Smooth muscle cell (in vitro differentiated cells): Measurements from ENCODE around the gene RIGI. TPM values are rescaled to one million over a fixed set of nuclear protein-coding genes. Genes with fewer than 3 reads are reported as not detected.

ENCODE experiments used
- DNase-seq: peaks from one replicate; lab custom pipeline; 2025; ENCODE audit not compliant: unreplicated experiment; lab: John Stamatoyannopoulos, UW
- H2AFZ ChIP-seq: fragments of 200-600 bp; sonication (generic); 2 replicates; pipeline ENCODE4 v1.6.0; 2016; ENCODE audit warnings: antibody characterized with exemption, low read depth, mild to moderate bottlenecking
- H3F3A ChIP-seq: fragments of 200-600 bp; sonication (generic); 2 replicates; pipeline ENCODE4 v1.6.0; 2017; ENCODE audit warnings: antibody characterized with exemption, low read depth
- H3K27ac ChIP-seq: fragments of 200-600 bp; sonication (generic); 2 replicates; pipeline ENCODE4 v1.5.1; 2016; ENCODE audit warnings: low read depth, mild to moderate bottlenecking
- H3K27me3 ChIP-seq: fragments of 200-600 bp; sonication (generic); 2 replicates; pipeline ENCODE4 v1.6.1; 2016; ENCODE audit warnings: low read depth, mild to moderate bottlenecking
- H3K36me3 ChIP-seq: fragments of 200-600 bp; sonication (generic); 2 replicates; pipeline ENCODE4 v1.5.1; 2016; ENCODE audit warnings: low read depth
- H3K4me1 ChIP-seq: fragments of 200-600 bp; sonication (generic); 2 replicates; pipeline ENCODE4 v1.5.1; 2016; ENCODE audit warnings: low read depth
- H3K4me2 ChIP-seq: fragments of 200-600 bp; sonication (generic); 2 replicates; pipeline ENCODE4 v1.6.0; 2016; ENCODE audit warnings: mild to moderate bottlenecking
- H3K4me3 ChIP-seq: fragments of 200-600 bp; sonication (generic); 2 replicates; pipeline ENCODE4 v1.5.1; 2016; ENCODE audit warnings: mild to moderate bottlenecking
- H3K79me2 ChIP-seq: fragments of 200-600 bp; sonication (generic); 2 replicates; pipeline ENCODE4 v1.6.0; 2016; ENCODE audit warnings: low read depth, mild to moderate bottlenecking
- H3K9ac ChIP-seq: fragments of 200-600 bp; sonication (generic); 2 replicates; pipeline ENCODE4 v1.6.0; 2016; ENCODE audit warnings: low read depth
- H3K9me3 ChIP-seq: fragments of 200-600 bp; sonication (generic); replicated peaks from 2 replicates; pipeline ENCODE4 v1.5.1; 2016; ENCODE audit warnings: low read depth
- H4K20me1 ChIP-seq: fragments of 200-600 bp; sonication (generic); 2 replicates; pipeline ENCODE4 v1.6.0; 2016; ENCODE audit warnings: low read depth
- CTCF ChIP-seq: fragments of 200-600 bp; sonication (generic); IDR thresholded peaks from 2 replicates; pipeline ENCODE4 v1.5.1; 2017; ENCODE audit warnings: borderline replicate concordance, mild to moderate bottlenecking, antibody characterized with exemption; ENCODE audit not compliant: insufficient read depth, poor library complexity, severe bottlenecking
- WGBS: methylation state at CpG from one replicate; pipeline ENCODE4 v1.1.7; 2016; ENCODE audit warnings: low lambda C conversion rate; 5-methylcytosine and 5-hydroxymethylcytosine counted together
- polyA plus RNA-seq: library from polyadenylated mRNA; unstranded; fragments of >200 nt; fragmentation: Nextera tagmentation; extraction: Ambion mirVana; gene quantifications from 2 replicates; pipeline ENCODE4 v1.2.1, GENCODE V29; 2016
- total RNA-seq: library from RNA; depleted of rRNA; stranded (reverse); fragments of >200 nt; gene quantifications from 2 replicates; pipeline ENCODE4 v1.2.3, GENCODE V29; 2014

The RIGI gene
- total and polyA plus RNA-seq, 2 experiments from 2014 or later: 2.3 to 6.8 TPM

DNA sequence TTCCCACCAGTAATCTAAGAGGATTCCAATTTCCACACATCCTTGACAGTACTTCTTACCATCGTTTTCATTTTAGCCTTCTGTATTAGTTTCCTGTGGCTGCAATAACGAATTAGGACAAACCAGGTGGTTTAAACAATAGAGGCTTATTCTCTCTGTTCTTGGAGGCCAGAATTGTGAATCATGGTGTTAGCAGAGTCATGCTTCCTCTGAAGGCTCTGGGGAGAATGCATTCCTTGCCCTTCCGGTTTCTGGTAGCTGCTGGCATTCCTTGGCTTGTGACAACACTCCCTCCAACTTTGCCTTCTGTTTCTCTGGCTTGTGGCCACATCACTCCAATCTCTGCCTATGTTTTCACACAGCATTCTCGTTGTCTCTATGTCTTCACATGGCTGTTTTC lies 23.5 kb downstream of the RIGI start:
- TF ChIP-seq CTCF: no peak
- H3K4me3 ChIP-seq: no peak overlapping the region
- DNase-seq: no peak
- H3K27me3 ChIP-seq: no peaks in the 10 kb centered on the region
- no peaks in the 10 kb centered on the region for H3K36me3 ChIP-seq
- H3K4me1 ChIP-seq: no peaks in the 10 kb centered on the region
- WGBS: 61% methylated on average over 4 of the region's 4 CpGs
- H2AFZ ChIP-seq: no peak overlapping the region
- no peaks in the 10 kb centered on the region for H4K20me1 ChIP-seq
- no peak overlapping the region for H3K9ac ChIP-seq
- H3K27ac ChIP-seq: no peak overlapping the region
- H3K79me2 ChIP-seq: no peaks in the 10 kb centered on the region
- H3K4me2 ChIP-seq: no peak overlapping the region
- H3F3A ChIP-seq: no peaks in the 10 kb centered on the region
- no peaks in the 10 kb centered on the region for H3K9me3 ChIP-seq

- no peak overlapping the region for H3K4me2 ChIP-seq
- no peaks in the 10 kb centered on the region for H4K20me1 ChIP-seq
- H3K4me3 ChIP-seq: no peak overlapping the region
- WGBS: 89% methylated on average over 1 of the region's 1 CpG
- no peaks in the 10 kb centered on the region for H3K4me1 ChIP-seq
- no peaks in the 10 kb centered on the region for H3K79me2 ChIP-seq
- no peak overlapping the region for H2AFZ ChIP-seq
- no peak overlapping the region for H3K27ac ChIP-seq
- H3K36me3 ChIP-seq: no peaks in the 10 kb centered on the region
- no peak for DNase-seq
- TF ChIP-seq CTCF: no peak
- no peaks in the 10 kb centered on the region for H3K9me3 ChIP-seq
- no peak overlapping the region for H3K9ac ChIP-seq
- H3F3A ChIP-seq: no peaks in the 10 kb centered on the region
- no peaks in the 10 kb centered on the region for H3K27me3 ChIP-seq
These were observed 24.1 kb downstream of the RIGI start for GRCh38 chr9:32501868-32502267.

DNA sequence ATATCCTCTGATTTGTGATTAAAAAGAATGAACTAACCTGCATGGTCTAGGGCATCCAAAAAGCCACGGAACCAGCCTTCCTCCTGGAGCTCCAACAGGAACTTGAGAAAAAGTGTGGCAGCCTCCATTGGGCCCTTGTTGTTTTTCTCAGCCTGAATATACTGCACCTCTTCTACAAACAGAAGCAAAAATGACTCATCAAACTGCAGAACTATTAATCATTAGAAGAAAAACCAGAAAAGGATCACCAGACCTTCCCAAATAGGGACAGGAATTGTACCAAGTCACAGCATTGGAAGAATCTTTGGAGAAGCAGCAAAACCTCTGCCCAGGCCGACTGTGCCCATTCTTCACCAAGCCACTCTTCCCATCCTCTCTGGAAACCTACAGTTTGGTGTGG lies 25.2 kb downstream of the RIGI start:
- no peaks in the 10 kb centered on the region for H3K4me1 ChIP-seq
- no peak overlapping the region for H3K4me2 ChIP-seq
- TF ChIP-seq CTCF: no peak
- H3K9ac ChIP-seq: no peak overlapping the region
- no peaks in the 10 kb centered on the region for H4K20me1 ChIP-seq
- peaks cover 6% of the 10 kb centered on the region for H3K36me3 ChIP-seq
- DNase-seq: no peak
- H3K79me2 ChIP-seq: no peaks in the 10 kb centered on the region
- no peaks in the 10 kb centered on the region for H3K9me3 ChIP-seq
- no peak overlapping the region for H3K4me3 ChIP-seq
- no peak overlapping the region for H2AFZ ChIP-seq
- H3K27ac ChIP-seq: peak overlapping the region; percentile 11
- 86% methylated on average over 2 of the region's 2 CpGs for WGBS
- H3K27me3 ChIP-seq: no peaks in the 10 kb centered on the region
- H3F3A ChIP-seq: no peaks in the 10 kb centered on the region

DNA sequence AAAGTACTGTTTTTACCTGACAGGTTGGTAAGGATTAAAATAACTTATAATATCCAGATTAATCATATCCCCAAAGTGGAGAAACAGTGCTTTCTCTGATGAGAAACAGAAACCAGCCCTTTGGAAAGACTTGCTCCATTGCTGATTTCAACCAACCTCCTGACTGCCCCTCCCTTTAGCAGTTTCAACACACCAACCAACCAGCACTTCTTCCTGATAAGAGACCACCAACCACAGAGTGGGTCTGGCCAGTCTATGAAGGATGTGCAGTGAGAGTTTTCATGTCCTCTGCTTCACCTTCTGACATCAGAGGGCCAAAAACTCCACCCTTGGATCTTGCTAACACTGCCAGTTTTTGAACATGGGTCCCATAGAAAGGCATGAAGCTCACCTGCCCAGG lies 28.1 kb downstream of the RIGI start:
- no peaks in the 10 kb centered on the region for H3F3A ChIP-seq
- no peaks in the 10 kb centered on the region for H4K20me1 ChIP-seq
- no peaks in the 10 kb centered on the region for H3K79me2 ChIP-seq
- no peaks in the 10 kb centered on the region for H3K4me1 ChIP-seq
- no peaks in the 10 kb centered on the region for H3K9me3 ChIP-seq
- peaks cover 6% of the 10 kb centered on the region for H3K36me3 ChIP-seq
- no peak overlapping the region for H3K4me2 ChIP-seq
- no peak for TF ChIP-seq CTCF
- H3K9ac ChIP-seq: no peak overlapping the region
- no peak overlapping the region for H2AFZ ChIP-seq
- H3K27ac ChIP-seq: no peak overlapping the region
- H3K4me3 ChIP-seq: no peak overlapping the region
- no peaks in the 10 kb centered on the region for H3K27me3 ChIP-seq
- DNase-seq: no peak
